Liver (tissue), 9 donors: Measurements from ENCODE around the gene HS1BP3. TPM values are rescaled to one million over a fixed set of nuclear protein-coding genes. Genes with fewer than 3 reads are reported as not detected.

Source experiments
- DNase-seq: peaks from one replicate; pipeline ENCODE4 v3.0.0-alpha.2; 2017; ENCODE audit warnings: low spot score
- H3K27ac ChIP-seq, 2 donors: one replicate each; pipeline ENCODE4 v1.7.0; 2013; ENCODE audit warnings: inconsistent platforms in 2 of 2, low read length in 2 of 2, control low read depth in 1 of 2, low read depth in 1 of 2, mild to moderate bottlenecking in 1 of 2
- H3K27me3 ChIP-seq, 4 donors: one replicate each; pipeline versions ENCODE4 v1.6.1 to v1.7.0; 2013; ENCODE audit warnings: low read length in 3 of 4, inconsistent platforms in 1 of 4, mild to moderate bottlenecking in 1 of 4, moderate library complexity in 1 of 4; ENCODE audit not compliant: control insufficient read depth in 4 of 4, insufficient read depth in 4 of 4
- H3K36me3 ChIP-seq, 4 donors: one replicate each; pipeline versions ENCODE4 v1.6.1 to v1.7.0; 2013; ENCODE audit warnings: low read length in 3 of 4, mild to moderate bottlenecking in 3 of 4, low read depth in 1 of 4, moderate library complexity in 1 of 4; ENCODE audit not compliant: control insufficient read depth in 4 of 4, insufficient read depth in 3 of 4
- H3K4me1 ChIP-seq, 4 donors: one replicate each; pipeline versions ENCODE4 v1.6.1 to v1.7.0; 2013; ENCODE audit warnings: low read length in 3 of 4, mild to moderate bottlenecking in 3 of 4, moderate library complexity in 1 of 4; ENCODE audit not compliant: control insufficient read depth in 4 of 4, insufficient read depth in 4 of 4
- H3K4me3 ChIP-seq, 3 donors: one replicate each; pipeline versions ENCODE4 v1.6.1 to v1.7.0; 2013; ENCODE audit warnings: low read length in 3 of 3, control low read depth in 1 of 3, low read depth in 1 of 3, mild to moderate bottlenecking in 1 of 3
- H3K9ac ChIP-seq, 2 donors: one replicate each; pipeline ENCODE4 v1.7.0; 2013; ENCODE audit warnings: low read length in 2 of 2, mild to moderate bottlenecking in 2 of 2, moderate library complexity in 2 of 2, control low read depth in 1 of 2, low read depth in 1 of 2
- H3K9me3 ChIP-seq, 4 donors: one replicate each; pipeline versions ENCODE4 v1.6.1 to v1.7.0; 2013; ENCODE audit warnings: low read length in 3 of 4; ENCODE audit not compliant: control insufficient read depth in 4 of 4
- EGR1 ChIP-seq, 2 donors: IDR thresholded peaks; 2 replicates each; pipeline ENCODE4 v1.6.1; 2016 to 2018; ENCODE audit warnings: antibody characterized with exemption in 2 of 2, low read depth in 2 of 2
- FOXA1 ChIP-seq: IDR thresholded peaks from 2 replicates; pipeline ENCODE4 v1.6.1; 2016; ENCODE audit warnings: antibody characterized with exemption
- FOXA2 ChIP-seq: IDR thresholded peaks from 2 replicates; pipeline ENCODE4 v1.6.1; 2016; ENCODE audit warnings: antibody characterized with exemption
- GABPA ChIP-seq, 2 donors: IDR thresholded peaks in 1 of 2; conservative IDR thresholded peaks in 1 of 2; 2 replicates each; pipeline ENCODE4 v1.6.1; 2016; ENCODE audit warnings: antibody characterized with exemption in 2 of 2, mild to moderate bottlenecking in 1 of 2, moderate library complexity in 1 of 2
- HNF4A ChIP-seq, 2 donors: conservative IDR thresholded peaks; 2 replicates each; pipeline ENCODE4 v1.6.1; 2016; ENCODE audit warnings: antibody characterized with exemption in 2 of 2, mild to moderate bottlenecking in 2 of 2
- HNF4G ChIP-seq: IDR thresholded peaks from 2 replicates; pipeline ENCODE4 v1.6.1; 2016; ENCODE audit warnings: antibody characterized with exemption
- JUND ChIP-seq, 2 donors: IDR thresholded peaks; 2 replicates each; pipeline ENCODE4 v1.6.1; 2016; ENCODE audit warnings: antibody characterized with exemption in 2 of 2
- NR2F2 ChIP-seq: IDR thresholded peaks from 2 replicates; pipeline ENCODE4 v1.6.1; 2016; ENCODE audit warnings: antibody characterized with exemption
- RAD21 ChIP-seq, 2 donors: IDR thresholded peaks; 2 replicates each; pipeline ENCODE4 v1.6.1; 2016; ENCODE audit warnings: antibody characterized with exemption in 2 of 2, mild to moderate bottlenecking in 2 of 2
- SP1 ChIP-seq: IDR thresholded peaks from 2 replicates; pipeline ENCODE4 v1.6.1; 2018; ENCODE audit warnings: antibody characterized with exemption, mild to moderate bottlenecking
- WGBS: extraction: QIAGEN DNeasy Blood & Tissue Kit; methylation state at CpG from one replicate; pipeline ENCODE4 v1.1.7; 2013; 5-methylcytosine and 5-hydroxymethylcytosine counted together
- polyA plus RNA-seq, 2 donors: library from polyadenylated mRNA; stranded (reverse) in 1 of 2; unstranded in 1 of 2; fragments of 200-250 nt in 1 of 2; fragments of >200 nt in 1 of 2; fragmentation: Nextera tagmentation in 1 of 2; extraction: Ambion mirVana in 1 of 2; gene quantifications; one replicate each; pipeline versions ENCODE4 v1.2.1 to v1.2.3, GENCODE V29; 2013 to 2015
- total RNA-seq, 2 donors: library from RNA; depleted of rRNA; stranded (reverse); fragments of >200 nt; gene quantifications; one replicate each; pipeline ENCODE4 v1.2.3, GENCODE V29; 2014
- TF ChIP-seq, protein P1 (sequence below): fragments of 150-350 bp; IDR thresholded peaks from 2 replicates; pipeline ENCODE4 v1.5.1; 2017; ENCODE audit warnings: improper control_type of control experiment, low read depth, low read length; ENCODE audit not compliant: missing input control
- TF ChIP-seq, protein P2 (sequence below): IDR thresholded peaks from 2 replicates; pipeline ENCODE4 v1.6.1; 2016; ENCODE audit warnings: antibody characterized with exemption, mild to moderate bottlenecking
- TF ChIP-seq, protein P3 (sequence below): IDR thresholded peaks from 2 replicates; pipeline ENCODE4 v1.6.1; 2016; ENCODE audit warnings: antibody characterized with exemption
- TF ChIP-seq, protein P4 (sequence below): IDR thresholded peaks from 2 replicates; pipeline ENCODE4 v1.6.1; 2016; ENCODE audit warnings: antibody characterized with exemption
- TF ChIP-seq, protein P5 (sequence below): IDR thresholded peaks from 2 replicates; pipeline ENCODE4 v1.6.1; 2016; ENCODE audit warnings: antibody characterized with exemption
- donor health status: healthy.
- donor health status: healthy.
- donor health status: healthy.
- donor health status: healthy.
- donor health status: healthy.

The HS1BP3 gene
- total and polyA plus RNA-seq, 4 donors = 7.7 to 15.4 (median 10.9) TPM

DNA sequence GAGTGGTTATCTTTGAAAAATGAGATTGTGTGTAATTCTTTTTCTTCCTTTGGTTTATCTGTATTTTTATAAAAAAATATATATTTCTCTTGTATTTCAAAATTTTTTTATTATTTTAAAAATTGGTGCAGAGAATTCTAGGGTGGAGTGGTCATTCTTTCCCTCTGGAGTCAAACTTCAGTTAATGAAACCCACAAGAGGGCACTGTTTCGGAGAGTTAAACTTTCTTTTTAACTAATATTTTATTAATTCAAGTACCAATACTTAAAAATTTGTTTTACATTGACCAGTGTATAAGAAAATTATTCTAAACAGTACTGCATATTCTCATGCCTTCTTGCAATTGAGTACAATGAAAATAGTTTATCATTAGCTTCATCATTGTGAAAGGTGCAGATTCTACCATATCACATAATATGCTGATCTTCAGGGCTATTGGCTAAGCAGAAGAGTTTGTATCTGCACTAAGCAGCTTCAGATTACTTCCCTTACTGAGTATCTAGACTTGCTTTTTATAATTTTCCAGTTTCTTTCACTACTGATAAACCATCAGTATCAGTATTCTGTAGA, 50.1 kb downstream of the HS1BP3 start:
- Histone ChIP-seq H3K27ac (no peak overlapping the region), H3K4me1 (peaks cover 27 to 44% (median 39%) of the 10 kb centered on the region in 4 donors), H3K27me3 (no peaks in the 10 kb centered on the region), H3K4me3 (no peak overlapping the region), H3K36me3 (no peaks in the 10 kb centered on the region), H3K9me3 (no peaks in the 10 kb centered on the region), H3K9ac (peak overlapping the region in 1 of 2 donors; percentile 45)
- TF ChIP-seq, protein P1, sequence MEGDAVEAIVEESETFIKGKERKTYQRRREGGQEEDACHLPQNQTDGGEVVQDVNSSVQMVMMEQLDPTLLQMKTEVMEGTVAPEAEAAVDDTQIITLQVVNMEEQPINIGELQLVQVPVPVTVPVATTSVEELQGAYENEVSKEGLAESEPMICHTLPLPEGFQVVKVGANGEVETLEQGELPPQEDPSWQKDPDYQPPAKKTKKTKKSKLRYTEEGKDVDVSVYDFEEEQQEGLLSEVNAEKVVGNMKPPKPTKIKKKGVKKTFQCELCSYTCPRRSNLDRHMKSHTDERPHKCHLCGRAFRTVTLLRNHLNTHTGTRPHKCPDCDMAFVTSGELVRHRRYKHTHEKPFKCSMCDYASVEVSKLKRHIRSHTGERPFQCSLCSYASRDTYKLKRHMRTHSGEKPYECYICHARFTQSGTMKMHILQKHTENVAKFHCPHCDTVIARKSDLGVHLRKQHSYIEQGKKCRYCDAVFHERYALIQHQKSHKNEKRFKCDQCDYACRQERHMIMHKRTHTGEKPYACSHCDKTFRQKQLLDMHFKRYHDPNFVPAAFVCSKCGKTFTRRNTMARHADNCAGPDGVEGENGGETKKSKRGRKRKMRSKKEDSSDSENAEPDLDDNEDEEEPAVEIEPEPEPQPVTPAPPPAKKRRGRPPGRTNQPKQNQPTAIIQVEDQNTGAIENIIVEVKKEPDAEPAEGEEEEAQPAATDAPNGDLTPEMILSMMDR = peak; percentile 35
- TF ChIP-seq HNF4A (conservative IDR thresholded peaks at IDR 0.05) = no peak
- TF ChIP-seq RAD21 (IDR thresholded peaks at IDR 0.05) = peak; percentile 58 to 71
- WGBS = 21% methylated on average over 1 of the region's 1 CpG
- DNase-seq = no peak

DNA sequence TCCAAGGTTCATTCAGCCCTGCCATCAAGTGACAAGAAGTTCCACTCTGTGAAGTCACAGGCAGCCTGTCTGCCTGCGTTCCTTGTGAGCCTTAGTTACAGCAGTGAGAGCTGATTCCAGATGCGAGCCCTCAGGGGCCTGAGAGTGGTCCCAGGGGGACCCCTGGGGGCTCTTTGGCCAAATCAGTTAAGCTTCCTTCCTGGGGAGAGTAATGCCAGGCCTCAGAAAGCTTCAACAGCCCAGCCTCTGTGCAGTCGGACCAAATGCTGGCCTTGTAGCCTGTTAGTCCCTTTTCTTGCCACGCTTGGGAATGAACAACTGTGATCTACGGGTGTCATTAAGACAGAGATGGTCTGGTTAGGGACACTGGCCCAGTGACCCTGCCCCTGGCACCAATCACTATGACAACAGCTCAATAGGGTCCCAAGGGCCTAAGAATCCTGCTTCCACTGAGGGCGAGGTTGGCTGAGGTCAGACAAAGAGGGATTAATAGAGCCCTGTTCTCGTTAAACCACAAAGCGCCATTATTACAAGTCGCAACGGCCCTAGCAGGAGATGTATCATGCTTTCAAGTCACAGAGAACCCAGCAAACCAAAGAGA, 50.9 kb downstream of the HS1BP3 start:
- DNase-seq = no peak
- Histone ChIP-seq H3K27me3 (no peaks in the 10 kb centered on the region), H3K27ac (peak overlapping the region; percentile 92 to 96), H3K36me3 (no peaks in the 10 kb centered on the region), H3K4me3 (no peak overlapping the region), H3K9ac (peak overlapping the region in 1 of 2 donors; percentile 61), H3K4me1 (peaks cover 36 to 52% (median 48%) of the 10 kb centered on the region in 4 donors), H3K9me3 (no peaks in the 10 kb centered on the region)
- 80% methylated on average over 10 of the region's 10 CpGs for WGBS
- TF ChIP-seq FOXA2 (no peak), NR2F2 (no peak)

DNA sequence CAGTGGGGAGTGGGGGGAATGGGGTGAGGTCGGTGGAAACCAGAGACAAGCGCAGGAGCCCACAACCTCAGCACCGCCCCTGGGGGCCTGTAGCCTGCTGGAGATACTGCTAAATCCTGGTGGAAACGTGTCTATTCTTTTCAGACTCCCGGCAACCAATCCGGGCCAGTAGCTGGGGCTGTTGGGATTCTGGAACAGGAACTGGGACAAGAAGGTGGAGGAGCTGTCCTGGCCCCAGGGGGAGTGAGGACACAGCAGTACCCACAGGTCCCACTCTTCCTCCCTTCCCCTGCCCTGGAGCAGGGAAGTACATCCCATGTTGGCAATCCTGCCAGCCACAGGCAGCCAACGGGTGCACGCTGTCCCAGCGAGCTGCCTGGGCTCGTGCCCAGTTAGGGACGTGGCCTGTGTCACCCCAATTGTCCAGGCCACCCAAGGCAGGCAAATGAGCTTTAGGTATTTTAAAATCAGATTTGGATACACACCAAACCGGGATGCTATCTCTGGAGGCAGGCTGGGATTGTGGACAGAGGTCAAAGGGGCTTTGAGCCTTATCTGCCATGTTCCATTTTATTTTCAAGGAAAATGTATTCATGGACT, 51.8 kb downstream of the HS1BP3 start:
- no peaks in the 10 kb centered on the region for H3K36me3 ChIP-seq
- peak overlapping the region; percentile 35 to 48 for H3K9ac ChIP-seq
- 28% methylated on average over 12 of the region's 12 CpGs for WGBS
- no peaks in the 10 kb centered on the region for H3K9me3 ChIP-seq
- peak overlapping the region in 1 of 3 donors; percentile 19 for H3K4me3 ChIP-seq
- DNase-seq = no peak
- no peaks in the 10 kb centered on the region for H3K27me3 ChIP-seq
- peak overlapping the region; percentile 92 to 96 for H3K27ac ChIP-seq
- H3K4me1 ChIP-seq = peaks cover 44 to 61% (median 56%) of the 10 kb centered on the region in 4 donors
- TF ChIP-seq FOXA2 = peak; percentile 78
- TF ChIP-seq, protein P2, sequence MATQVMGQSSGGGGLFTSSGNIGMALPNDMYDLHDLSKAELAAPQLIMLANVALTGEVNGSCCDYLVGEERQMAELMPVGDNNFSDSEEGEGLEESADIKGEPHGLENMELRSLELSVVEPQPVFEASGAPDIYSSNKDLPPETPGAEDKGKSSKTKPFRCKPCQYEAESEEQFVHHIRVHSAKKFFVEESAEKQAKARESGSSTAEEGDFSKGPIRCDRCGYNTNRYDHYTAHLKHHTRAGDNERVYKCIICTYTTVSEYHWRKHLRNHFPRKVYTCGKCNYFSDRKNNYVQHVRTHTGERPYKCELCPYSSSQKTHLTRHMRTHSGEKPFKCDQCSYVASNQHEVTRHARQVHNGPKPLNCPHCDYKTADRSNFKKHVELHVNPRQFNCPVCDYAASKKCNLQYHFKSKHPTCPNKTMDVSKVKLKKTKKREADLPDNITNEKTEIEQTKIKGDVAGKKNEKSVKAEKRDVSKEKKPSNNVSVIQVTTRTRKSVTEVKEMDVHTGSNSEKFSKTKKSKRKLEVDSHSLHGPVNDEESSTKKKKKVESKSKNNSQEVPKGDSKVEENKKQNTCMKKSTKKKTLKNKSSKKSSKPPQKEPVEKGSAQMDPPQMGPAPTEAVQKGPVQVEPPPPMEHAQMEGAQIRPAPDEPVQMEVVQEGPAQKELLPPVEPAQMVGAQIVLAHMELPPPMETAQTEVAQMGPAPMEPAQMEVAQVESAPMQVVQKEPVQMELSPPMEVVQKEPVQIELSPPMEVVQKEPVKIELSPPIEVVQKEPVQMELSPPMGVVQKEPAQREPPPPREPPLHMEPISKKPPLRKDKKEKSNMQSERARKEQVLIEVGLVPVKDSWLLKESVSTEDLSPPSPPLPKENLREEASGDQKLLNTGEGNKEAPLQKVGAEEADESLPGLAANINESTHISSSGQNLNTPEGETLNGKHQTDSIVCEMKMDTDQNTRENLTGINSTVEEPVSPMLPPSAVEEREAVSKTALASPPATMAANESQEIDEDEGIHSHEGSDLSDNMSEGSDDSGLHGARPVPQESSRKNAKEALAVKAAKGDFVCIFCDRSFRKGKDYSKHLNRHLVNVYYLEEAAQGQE = peak; percentile 67
- peak; percentile 67 to 75 for TF ChIP-seq RAD21 (IDR thresholded peaks at IDR 0.05)
- peak; percentile 42 to 89 for TF ChIP-seq EGR1 (IDR thresholded peaks at IDR 0.05; ENCODE audit: low read depth in 2 of 2)
- TF ChIP-seq, protein P3, sequence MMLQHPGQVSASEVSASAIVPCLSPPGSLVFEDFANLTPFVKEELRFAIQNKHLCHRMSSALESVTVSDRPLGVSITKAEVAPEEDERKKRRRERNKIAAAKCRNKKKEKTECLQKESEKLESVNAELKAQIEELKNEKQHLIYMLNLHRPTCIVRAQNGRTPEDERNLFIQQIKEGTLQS = peak; percentile 60
- TF ChIP-seq NR2F2 = peak; percentile 100
- TF ChIP-seq GABPA (IDR thresholded peaks at IDR 0.05 in 1 of 2, conservative IDR thresholded peaks at IDR 0.05 in 1 of 2) = peak in 1 of 2 donors; percentile 73
- peak; percentile 93 to 95 for TF ChIP-seq HNF4A (conservative IDR thresholded peaks at IDR 0.05)
- peak; percentile 82 for TF ChIP-seq FOXA1
- peak; percentile 78 to 79 for TF ChIP-seq JUND (IDR thresholded peaks at IDR 0.05)
- TF ChIP-seq, protein P4, sequence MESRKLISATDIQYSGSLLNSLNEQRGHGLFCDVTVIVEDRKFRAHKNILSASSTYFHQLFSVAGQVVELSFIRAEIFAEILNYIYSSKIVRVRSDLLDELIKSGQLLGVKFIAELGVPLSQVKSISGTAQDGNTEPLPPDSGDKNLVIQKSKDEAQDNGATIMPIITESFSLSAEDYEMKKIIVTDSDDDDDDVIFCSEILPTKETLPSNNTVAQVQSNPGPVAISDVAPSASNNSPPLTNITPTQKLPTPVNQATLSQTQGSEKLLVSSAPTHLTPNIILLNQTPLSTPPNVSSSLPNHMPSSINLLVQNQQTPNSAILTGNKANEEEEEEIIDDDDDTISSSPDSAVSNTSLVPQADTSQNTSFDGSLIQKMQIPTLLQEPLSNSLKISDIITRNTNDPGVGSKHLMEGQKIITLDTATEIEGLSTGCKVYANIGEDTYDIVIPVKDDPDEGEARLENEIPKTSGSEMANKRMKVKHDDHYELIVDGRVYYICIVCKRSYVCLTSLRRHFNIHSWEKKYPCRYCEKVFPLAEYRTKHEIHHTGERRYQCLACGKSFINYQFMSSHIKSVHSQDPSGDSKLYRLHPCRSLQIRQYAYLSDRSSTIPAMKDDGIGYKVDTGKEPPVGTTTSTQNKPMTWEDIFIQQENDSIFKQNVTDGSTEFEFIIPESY = peak; percentile 86
- TF ChIP-seq, protein P5, sequence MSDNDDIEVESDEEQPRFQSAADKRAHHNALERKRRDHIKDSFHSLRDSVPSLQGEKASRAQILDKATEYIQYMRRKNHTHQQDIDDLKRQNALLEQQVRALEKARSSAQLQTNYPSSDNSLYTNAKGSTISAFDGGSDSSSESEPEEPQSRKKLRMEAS = peak; percentile 95
- peak; percentile 84 for TF ChIP-seq HNF4G
- TF ChIP-seq, protein P1 = no peak
- peak; percentile 99 for TF ChIP-seq SP1
